Liver (tissue), 3 donors: Measurements from ENCODE around the gene MSLN.

ENCODE experiments used
- ATF3 ChIP-seq: IDR thresholded peaks from 2 replicates; pipeline ENCODE4 v1.6.1; 2016; ENCODE audit warnings: antibody characterized with exemption
- CTCF ChIP-seq: fragments of 150-350 bp; IDR thresholded peaks from 2 replicates; pipeline ENCODE4 v1.5.1; 2017; ENCODE audit warnings: improper control_type of control experiment, low read depth, low read length; ENCODE audit not compliant: missing input control
- FOXA1 ChIP-seq: IDR thresholded peaks from 2 replicates; pipeline ENCODE4 v1.6.1; 2016; ENCODE audit warnings: antibody characterized with exemption
- GABPA ChIP-seq, 2 donors: IDR thresholded peaks in 1 of 2; conservative IDR thresholded peaks in 1 of 2; 2 replicates each; pipeline ENCODE4 v1.6.1; 2016; ENCODE audit warnings: antibody characterized with exemption in 2 of 2, mild to moderate bottlenecking in 1 of 2, moderate library complexity in 1 of 2
- MAX ChIP-seq: IDR thresholded peaks from 2 replicates; pipeline ENCODE4 v1.6.1; 2016; ENCODE audit warnings: antibody characterized with exemption
- RAD21 ChIP-seq, 2 donors: IDR thresholded peaks; 2 replicates each; pipeline ENCODE4 v1.6.1; 2016; ENCODE audit warnings: antibody characterized with exemption in 2 of 2, mild to moderate bottlenecking in 2 of 2
- REST ChIP-seq: IDR thresholded peaks from 2 replicates; pipeline ENCODE4 v1.6.1; 2016; ENCODE audit warnings: antibody characterized with exemption, mild to moderate bottlenecking
- RXRA ChIP-seq, 2 donors: IDR thresholded peaks; 2 replicates each; pipeline ENCODE4 v1.6.1; 2017 to 2018; ENCODE audit warnings: antibody characterized with exemption in 2 of 2, mild to moderate bottlenecking in 1 of 2
- TAF1 ChIP-seq: conservative IDR thresholded peaks from 2 replicates; pipeline ENCODE4 v1.6.1; 2016; ENCODE audit warnings: antibody characterized with exemption, mild to moderate bottlenecking
- YY1 ChIP-seq: IDR thresholded peaks from 2 replicates; pipeline ENCODE4 v1.6.1; 2016; ENCODE audit warnings: antibody characterized with exemption, mild to moderate bottlenecking
- donor health status: healthy.
- donor health status: healthy.

GRCh38 chr16:754656-755055 lies 5.9 kb upstream of the MSLN start:
- no peak for TF ChIP-seq TAF1
- TF ChIP-seq CTCF: no peak
- no peak for TF ChIP-seq MAX
- TF ChIP-seq RAD21 (IDR thresholded peaks at IDR 0.05): no peak
- TF ChIP-seq ATF3: no peak
- TF ChIP-seq RXRA (IDR thresholded peaks at IDR 0.05): no peak
- TF ChIP-seq YY1: no peak
- no peak for TF ChIP-seq GABPA (IDR thresholded peaks at IDR 0.05 in 1 of 2, conservative IDR thresholded peaks at IDR 0.05 in 1 of 2)
- no peak for TF ChIP-seq FOXA1
- TF ChIP-seq REST: no peak
